SJCRH30 (cell line): ENCODE measurements around the gene RAP2C. TPM values are rescaled to one million over a fixed set of nuclear protein-coding genes. Genes with fewer than 3 reads are reported as not detected.
"Not testable (repeated sequence)": the region's sequence is repeated elsewhere in the genome, so short reads cannot be mapped to it uniquely, and the experiment has no call there.

Experiments
- DNase-seq, 2 experiments: peaks; one replicate each; pipeline ENCODE4 v3.0.0-alpha.2; 2015 to 2020
- H3K27ac ChIP-seq: fragments of 250-450 bp; sonication (Bioruptor Pico); 2 replicates; pipeline ENCODE4 v1.5.1; 2020; ENCODE audit warnings: mild to moderate bottlenecking, moderate library complexity
- H3K27me3 ChIP-seq: fragments of 250-450 bp; sonication (Bioruptor Pico); 2 replicates; pipeline ENCODE4 v1.5.1; 2020; ENCODE audit warnings: mild to moderate bottlenecking, moderate library complexity
- H3K36me3 ChIP-seq: fragments of 250-450 bp; sonication (Bioruptor Pico); 2 replicates; pipeline ENCODE4 v1.5.1; 2020; ENCODE audit warnings: mild to moderate bottlenecking, moderate library complexity
- H3K4me1 ChIP-seq: fragments of 250-450 bp; sonication (Bioruptor Pico); 2 replicates; pipeline ENCODE4 v1.5.1; 2020; ENCODE audit warnings: mild to moderate bottlenecking, moderate library complexity
- H3K4me3 ChIP-seq: fragments of 250-450 bp; sonication (Bioruptor Pico); 2 replicates; pipeline ENCODE4 v1.5.1; 2020; ENCODE audit warnings: mild to moderate bottlenecking, moderate library complexity
- H3K9me3 ChIP-seq: fragments of 250-450 bp; sonication (Bioruptor Pico); replicated peaks from 2 replicates; pipeline ENCODE4 v1.5.1; 2020; ENCODE audit warnings: mild to moderate bottlenecking, moderate library complexity
- total RNA-seq: library from RNA; depleted of rRNA; stranded (reverse); fragments of >200 nt; shearing (Covaris generic); gene quantifications from 2 replicates; pipeline ENCODE4 v1.2.3, GENCODE V29; 2014; rRNA removed

The RAP2C gene
- total RNA-seq, 1 experiment from 2014 or later, result 19.9 TPM

GRCh38 chrX:132173647-132174046 is 45.6 kb downstream of the RAP2C start:
- no peaks in the 10 kb centered on the region for H3K4me1 ChIP-seq
- H3K9me3 ChIP-seq, result no peaks in the 10 kb centered on the region
- H3K4me3 ChIP-seq, result no peak overlapping the region
- H3K36me3 ChIP-seq, result no peaks in the 10 kb centered on the region
- no peaks in the 10 kb centered on the region for H3K27me3 ChIP-seq
- no peak for DNase-seq
- H3K27ac ChIP-seq, result no peak overlapping the region

- no peak for DNase-seq
- Histone ChIP-seq H3K27ac (no peak overlapping the region), H3K36me3 (no peaks in the 10 kb centered on the region), H3K4me1 (no peaks in the 10 kb centered on the region), H3K9me3 (no peaks in the 10 kb centered on the region), H3K4me3 (no peak overlapping the region), H3K27me3 (no peaks in the 10 kb centered on the region)
Observed at GRCh38 chrX:132171881-132172280, 47.4 kb downstream of the RAP2C start.

GRCh38 chrX:132171478-132171877 is 47.8 kb downstream of the RAP2C start:
- no peaks in the 10 kb centered on the region for H3K36me3 ChIP-seq
- H3K27me3 ChIP-seq, result no peaks in the 10 kb centered on the region
- H3K4me1 ChIP-seq, result no peaks in the 10 kb centered on the region
- peak in 1 of 2 experiments; percentile 1 for DNase-seq
- H3K9me3 ChIP-seq, result no peaks in the 10 kb centered on the region
- H3K27ac ChIP-seq, result no peak overlapping the region
- no peak overlapping the region for H3K4me3 ChIP-seq

GRCh38 chrX:132169554-132169953 is 49.7 kb downstream of the RAP2C start:
- H3K9me3 ChIP-seq, result no peaks in the 10 kb centered on the region
- H3K4me3 ChIP-seq, result no peak overlapping the region
- DNase-seq, result no peak
- no peaks in the 10 kb centered on the region for H3K36me3 ChIP-seq
- H3K4me1 ChIP-seq, result no peaks in the 10 kb centered on the region
- H3K27ac ChIP-seq, result no peak overlapping the region
- no peaks in the 10 kb centered on the region for H3K27me3 ChIP-seq

GRCh38 chrX:132165651-132166050 is 53.6 kb downstream of the RAP2C start:
- no peak for DNase-seq
- Histone ChIP-seq H3K4me1 (no peaks in the 10 kb centered on the region), H3K36me3 (no peaks in the 10 kb centered on the region), H3K27me3 (no peaks in the 10 kb centered on the region), H3K27ac (no peak overlapping the region), H3K4me3 (no peak overlapping the region), H3K9me3 (no peaks in the 10 kb centered on the region)

GRCh38 chrX:132165005-132165404 is 54.2 kb downstream of the RAP2C start:
- Histone ChIP-seq H3K27ac (no peak overlapping the region), H3K4me1 (no peaks in the 10 kb centered on the region), H3K9me3 (no peaks in the 10 kb centered on the region), H3K4me3 (no peak overlapping the region), H3K27me3 (no peaks in the 10 kb centered on the region), H3K36me3 (no peaks in the 10 kb centered on the region)
- no peak for DNase-seq

GRCh38 chrX:132163094-132163493 is 56.2 kb downstream of the RAP2C start:
- not testable (repeated sequence) for H3K9me3 ChIP-seq, H3K27me3 ChIP-seq, H3K4me1 ChIP-seq, H3K4me3 ChIP-seq, H3K36me3 ChIP-seq, DNase-seq, H3K27ac ChIP-seq

- Histone ChIP-seq H3K4me1 (no peaks in the 10 kb centered on the region), H3K4me3 (no peak overlapping the region), H3K27ac (no peak overlapping the region), H3K36me3 (no peaks in the 10 kb centered on the region), H3K27me3 (no peaks in the 10 kb centered on the region), H3K9me3 (no peaks in the 10 kb centered on the region)
- DNase-seq, result no peak
Observed at GRCh38 chrX:132153166-132153565, 66.1 kb downstream of the RAP2C start.

Other genes starting within 250 kb of the RAP2C start
- gene STK26, start 196.1 kb downstream of the RAP2C start, total RNA-seq, result 78.0 and 83.3 TPM in 2 replicates
- not detected in 2 replicates for gene FRMD7, start 91.4 kb downstream of the RAP2C start, total RNA-seq